ENCODE results near the gene SLC35F1. TPM values are rescaled to one million over a fixed set of nuclear protein-coding genes. Genes with fewer than 3 reads are reported as not detected.

SLC35F1 gene
- total RNA-seq, 2 donors from 2014 or later, result 1.1 to 1.3 TPM

DNA sequence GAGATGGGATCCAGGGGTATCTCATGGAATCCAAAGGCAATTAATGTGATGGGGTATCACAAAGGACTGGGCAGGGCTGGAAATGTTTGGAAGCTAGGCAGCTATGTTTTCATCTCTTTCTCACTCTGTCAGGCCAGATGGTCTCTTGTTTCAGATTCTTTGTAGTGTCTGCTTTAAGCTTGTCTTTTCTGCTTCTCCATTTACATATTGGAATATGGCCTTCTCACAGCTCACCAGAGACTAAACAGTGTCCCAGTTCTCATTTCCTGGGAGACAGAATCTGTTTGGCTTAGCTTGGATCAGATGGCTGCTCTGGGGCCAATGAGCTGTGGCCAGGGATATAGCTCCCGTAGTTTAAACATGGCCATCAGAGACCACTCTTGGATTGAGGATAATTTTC lies 78.9 kb downstream of the SLC35F1 start:
- no peak for DNase-seq (ENCODE audit: low spot score)
- Histone ChIP-seq H3K27ac (no peak overlapping the region), H3K9me3 (no peaks in the 10 kb centered on the region), H3K4me3 (no peak overlapping the region), H3K36me3 (no peaks in the 10 kb centered on the region), H3K27me3 (no peaks in the 10 kb centered on the region), H3K4me1 (no peaks in the 10 kb centered on the region)
- TF ChIP-seq, protein P1, sequence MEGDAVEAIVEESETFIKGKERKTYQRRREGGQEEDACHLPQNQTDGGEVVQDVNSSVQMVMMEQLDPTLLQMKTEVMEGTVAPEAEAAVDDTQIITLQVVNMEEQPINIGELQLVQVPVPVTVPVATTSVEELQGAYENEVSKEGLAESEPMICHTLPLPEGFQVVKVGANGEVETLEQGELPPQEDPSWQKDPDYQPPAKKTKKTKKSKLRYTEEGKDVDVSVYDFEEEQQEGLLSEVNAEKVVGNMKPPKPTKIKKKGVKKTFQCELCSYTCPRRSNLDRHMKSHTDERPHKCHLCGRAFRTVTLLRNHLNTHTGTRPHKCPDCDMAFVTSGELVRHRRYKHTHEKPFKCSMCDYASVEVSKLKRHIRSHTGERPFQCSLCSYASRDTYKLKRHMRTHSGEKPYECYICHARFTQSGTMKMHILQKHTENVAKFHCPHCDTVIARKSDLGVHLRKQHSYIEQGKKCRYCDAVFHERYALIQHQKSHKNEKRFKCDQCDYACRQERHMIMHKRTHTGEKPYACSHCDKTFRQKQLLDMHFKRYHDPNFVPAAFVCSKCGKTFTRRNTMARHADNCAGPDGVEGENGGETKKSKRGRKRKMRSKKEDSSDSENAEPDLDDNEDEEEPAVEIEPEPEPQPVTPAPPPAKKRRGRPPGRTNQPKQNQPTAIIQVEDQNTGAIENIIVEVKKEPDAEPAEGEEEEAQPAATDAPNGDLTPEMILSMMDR (IDR thresholded peaks at IDR 0.05), result no peak

DNA sequence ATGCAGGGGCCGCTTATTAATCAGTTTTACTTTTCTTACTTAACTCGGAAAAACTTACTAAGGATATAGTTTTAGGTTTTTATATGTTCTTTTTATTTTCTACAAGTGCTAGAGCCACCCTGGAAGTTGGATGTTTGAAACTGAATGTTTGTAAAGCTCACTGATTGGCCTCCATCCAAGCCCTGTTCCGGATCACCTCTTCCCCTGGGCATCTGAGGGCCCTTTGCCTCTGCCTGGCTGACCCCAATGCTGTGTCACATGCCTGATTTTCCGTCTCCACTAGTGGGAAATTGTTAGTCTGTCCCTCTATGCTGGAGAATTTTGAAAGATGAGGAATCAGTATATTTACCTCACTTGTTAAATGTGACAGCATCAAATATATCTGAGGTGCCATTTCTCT lies 79.3 kb downstream of the SLC35F1 start:
- H3K27me3 ChIP-seq, result no peaks in the 10 kb centered on the region
- no peaks in the 10 kb centered on the region for H3K4me1 ChIP-seq
- H3K4me3 ChIP-seq, result no peak overlapping the region
- H3K36me3 ChIP-seq, result no peaks in the 10 kb centered on the region
- H3K9me3 ChIP-seq, result no peaks in the 10 kb centered on the region
- H3K27ac ChIP-seq, result no peak overlapping the region
- DNase-seq (ENCODE audit: low spot score), result no peak
- TF ChIP-seq, protein P1 (IDR thresholded peaks at IDR 0.05), result no peak

DNA sequence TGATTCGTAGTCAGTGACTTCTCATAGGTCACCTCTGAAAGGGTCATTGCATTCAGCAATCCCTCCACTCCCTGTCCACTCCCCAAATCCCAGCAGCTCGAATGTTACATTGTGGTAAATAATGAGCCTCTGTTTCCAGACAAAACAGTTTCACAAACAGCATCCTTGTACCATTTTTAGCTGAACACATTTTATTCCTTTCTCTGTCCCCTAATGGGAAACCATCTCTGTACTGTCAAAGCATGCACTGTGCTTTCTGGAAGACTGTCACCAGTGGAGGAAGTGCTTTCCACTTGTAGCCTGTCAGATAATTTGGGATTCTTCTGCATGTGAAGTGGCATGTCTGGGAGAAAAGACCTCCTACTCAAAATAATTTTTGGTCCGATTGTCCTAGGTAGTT lies 82.0 kb downstream of the SLC35F1 start:
- no peaks in the 10 kb centered on the region for H3K4me1 ChIP-seq
- H3K27me3 ChIP-seq, result no peaks in the 10 kb centered on the region
- DNase-seq (ENCODE audit: low spot score), result no peak
- TF ChIP-seq, protein P1 (IDR thresholded peaks at IDR 0.05), result no peak
- no peaks in the 10 kb centered on the region for H3K36me3 ChIP-seq
- no peak overlapping the region for H3K27ac ChIP-seq
- no peaks in the 10 kb centered on the region for H3K9me3 ChIP-seq
- H3K4me3 ChIP-seq, result no peak overlapping the region

DNA sequence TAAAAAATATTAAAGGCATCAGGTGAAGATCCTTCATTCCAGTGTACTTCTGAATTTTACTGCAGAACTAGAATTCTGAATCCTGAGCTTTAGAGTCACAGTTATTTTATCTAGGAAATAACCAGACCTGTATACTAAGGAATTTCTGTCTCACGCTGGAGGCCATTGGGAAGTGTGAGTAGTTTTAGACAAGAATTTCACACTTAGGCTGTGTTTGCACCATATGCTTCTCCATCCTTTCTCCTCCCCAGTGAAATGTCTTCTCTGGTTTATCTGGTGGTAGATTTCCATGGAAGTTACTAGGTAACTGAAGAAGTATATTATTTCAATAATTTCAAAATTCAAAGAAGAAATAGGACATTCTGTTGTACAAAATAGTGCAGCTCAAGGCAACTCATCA lies 83.1 kb downstream of the SLC35F1 start:
- no peak overlapping the region for H3K27ac ChIP-seq
- H3K36me3 ChIP-seq, result no peaks in the 10 kb centered on the region
- no peak overlapping the region for H3K4me3 ChIP-seq
- no peaks in the 10 kb centered on the region for H3K9me3 ChIP-seq
- no peaks in the 10 kb centered on the region for H3K27me3 ChIP-seq
- no peaks in the 10 kb centered on the region for H3K4me1 ChIP-seq
- no peak for DNase-seq (ENCODE audit: low spot score)
- TF ChIP-seq, protein P1 (IDR thresholded peaks at IDR 0.05), result no peak

DNA sequence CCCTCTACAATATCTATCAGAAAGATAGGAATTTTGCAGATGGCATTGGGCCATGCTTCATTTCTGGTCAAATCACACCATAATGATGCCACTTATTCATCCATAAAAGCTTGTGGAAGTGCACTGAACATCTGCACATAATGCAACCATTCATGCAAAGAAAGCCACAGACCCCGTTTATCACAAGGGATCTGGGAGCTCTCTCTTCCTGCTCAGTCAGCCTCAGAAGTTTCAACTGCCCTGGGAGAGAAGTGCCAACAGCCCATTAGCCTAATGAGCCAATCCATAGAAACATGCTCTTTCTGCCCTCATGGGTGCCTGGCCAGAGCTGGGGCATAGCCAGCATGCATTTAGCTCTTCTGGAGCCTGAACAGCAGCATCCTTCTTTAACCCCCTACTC lies 85.8 kb downstream of the SLC35F1 start:
- Histone ChIP-seq H3K27me3 (no peaks in the 10 kb centered on the region), H3K36me3 (no peaks in the 10 kb centered on the region), H3K27ac (no peak overlapping the region), H3K4me3 (no peak overlapping the region), H3K4me1 (no peaks in the 10 kb centered on the region), H3K9me3 (no peaks in the 10 kb centered on the region)
- TF ChIP-seq, protein P1 (IDR thresholded peaks at IDR 0.05), result no peak
- no peak for DNase-seq (ENCODE audit: low spot score)

DNA sequence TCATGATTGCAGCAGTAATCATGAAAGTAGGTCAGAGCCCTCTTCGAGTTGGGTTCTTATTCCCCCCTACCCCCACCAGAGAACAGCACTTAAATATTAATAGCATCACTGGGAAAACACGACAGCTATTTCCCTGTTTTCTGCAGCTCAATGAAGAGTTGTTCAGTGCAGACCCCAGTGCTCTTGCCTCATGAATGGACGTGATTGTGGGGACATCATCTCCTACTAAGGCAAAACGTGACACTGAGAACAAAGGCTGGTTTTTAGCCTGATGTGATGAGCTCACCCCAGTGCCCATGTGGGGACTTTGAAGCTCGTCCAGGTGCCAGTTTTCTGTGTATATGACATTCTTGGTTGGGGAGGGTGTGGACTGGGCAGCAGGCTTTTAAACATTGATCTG lies 105.9 kb downstream of the SLC35F1 start:
- Histone ChIP-seq H3K4me3 (no peak overlapping the region), H3K27ac (no peak overlapping the region), H3K4me1 (no peaks in the 10 kb centered on the region), H3K27me3 (no peaks in the 10 kb centered on the region), H3K9me3 (no peaks in the 10 kb centered on the region), H3K36me3 (no peaks in the 10 kb centered on the region)
- TF ChIP-seq, protein P1 (IDR thresholded peaks at IDR 0.05), result no peak
- DNase-seq (ENCODE audit: low spot score), result no peak
